ENCODE measurements around the gene PSMG4. TPM values are rescaled to one million over a fixed set of nuclear protein-coding genes. Genes with fewer than 3 reads are reported as not detected.

Gene PSMG4
- total and polyA plus RNA-seq, 2 donors (not counting 3 experiments of a cell fraction or from before 2014, with no cell fraction given): 31.4 to 46.0 TPM

- BruUV-seq (replicated peaks): no TSS peak
- no peak for DNase-seq (ENCODE audit: low read depth, low spot score)
- Histone ChIP-seq H3K27ac (ENCODE audit: insufficient read depth, low read depth, low read length) (no peak overlapping the region), H2AFZ (ENCODE audit: low read depth, low read length) (no peak overlapping the region), H3K79me2 (ENCODE audit: control insufficient read depth, insufficient read depth, low read length) (peaks cover 72% of the 10 kb centered on the region), H3K4me2 (ENCODE audit: insufficient read depth, low read length) (no peak overlapping the region), H3K9me3 (replicated peaks; ENCODE audit: control insufficient read depth, insufficient read depth, low read length) (no peaks in the 10 kb centered on the region), H3K27me3 (ENCODE audit: control insufficient read depth in 2 of 2, insufficient read depth in 2 of 2, low read length in 2 of 2) (peaks cover 1 to 4% of the 10 kb centered on the region in 2 experiments), H3K36me3 (ENCODE audit: control insufficient read depth in 2 of 2, extremely low read depth in 1 of 2, insufficient read depth in 2 of 2, low read length in 2 of 2) (peaks cover 3 to 13% of the 10 kb centered on the region in 2 experiments), H3K4me1 (ENCODE audit: control insufficient read depth, extremely low read depth, insufficient read depth, low read length) (peaks cover 7% of the 10 kb centered on the region), H3K9me1 (replicated peaks; ENCODE audit: control insufficient read depth, extremely low read depth, insufficient read depth, low read length) (no peaks in the 10 kb centered on the region), H3K9ac (replicated peaks; ENCODE audit: extremely low read depth, insufficient read depth, low read length) (no peak overlapping the region), H3K4me3 (replicated peaks in 1 of 3; ENCODE audit: insufficient read depth in 1 of 3, low read depth in 1 of 3, low read length in 3 of 3) (no peak overlapping the region), H4K20me1 (replicated peaks; ENCODE audit: control insufficient read depth, extremely low read depth, insufficient read depth, low read length) (no peaks in the 10 kb centered on the region)
- TF ChIP-seq EZH2 (IDR thresholded peaks at IDR 0.05; ENCODE audit: borderline replicate concordance, low read depth, low read length, severe bottlenecking) (no peak), GATA2 (IDR thresholded peaks at IDR 0.05; ENCODE audit: insufficient read depth, insufficient read length, low read depth, low read length) (no peak), FOS (IDR thresholded peaks at IDR 0.05; ENCODE audit: borderline replicate concordance, insufficient read depth, low read length) (no peak), POLR2A (IDR thresholded peaks at IDR 0.05; ENCODE audit: low read depth, low read length) (no peak), POLR2AphosphoS5 (IDR thresholded peaks at IDR 0.05; ENCODE audit: insufficient read depth, low read depth, low read length) (no peak), JUN (IDR thresholded peaks at IDR 0.05; ENCODE audit: borderline replicate concordance, insufficient read depth, insufficient read length, low read depth) (no peak), MYC (IDR thresholded peaks at IDR 0.05; ENCODE audit: low read depth, low read length) (no peak)
- TF ChIP-seq, protein P1, sequence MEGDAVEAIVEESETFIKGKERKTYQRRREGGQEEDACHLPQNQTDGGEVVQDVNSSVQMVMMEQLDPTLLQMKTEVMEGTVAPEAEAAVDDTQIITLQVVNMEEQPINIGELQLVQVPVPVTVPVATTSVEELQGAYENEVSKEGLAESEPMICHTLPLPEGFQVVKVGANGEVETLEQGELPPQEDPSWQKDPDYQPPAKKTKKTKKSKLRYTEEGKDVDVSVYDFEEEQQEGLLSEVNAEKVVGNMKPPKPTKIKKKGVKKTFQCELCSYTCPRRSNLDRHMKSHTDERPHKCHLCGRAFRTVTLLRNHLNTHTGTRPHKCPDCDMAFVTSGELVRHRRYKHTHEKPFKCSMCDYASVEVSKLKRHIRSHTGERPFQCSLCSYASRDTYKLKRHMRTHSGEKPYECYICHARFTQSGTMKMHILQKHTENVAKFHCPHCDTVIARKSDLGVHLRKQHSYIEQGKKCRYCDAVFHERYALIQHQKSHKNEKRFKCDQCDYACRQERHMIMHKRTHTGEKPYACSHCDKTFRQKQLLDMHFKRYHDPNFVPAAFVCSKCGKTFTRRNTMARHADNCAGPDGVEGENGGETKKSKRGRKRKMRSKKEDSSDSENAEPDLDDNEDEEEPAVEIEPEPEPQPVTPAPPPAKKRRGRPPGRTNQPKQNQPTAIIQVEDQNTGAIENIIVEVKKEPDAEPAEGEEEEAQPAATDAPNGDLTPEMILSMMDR (IDR thresholded peaks at IDR 0.05; ENCODE audit: extremely low read depth in 1 of 2, insufficient read depth in 1 of 2, low read depth in 1 of 2, low read length in 2 of 2): no peak
- TF ChIP-seq, protein P2, sequence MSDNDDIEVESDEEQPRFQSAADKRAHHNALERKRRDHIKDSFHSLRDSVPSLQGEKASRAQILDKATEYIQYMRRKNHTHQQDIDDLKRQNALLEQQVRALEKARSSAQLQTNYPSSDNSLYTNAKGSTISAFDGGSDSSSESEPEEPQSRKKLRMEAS (IDR thresholded peaks at IDR 0.05; ENCODE audit: insufficient read depth, insufficient read length): no peak
- FAIRE-seq: no peak
- ChIA-PET CTCF (interaction anchor here (1.0 to 4.4 kb wide), 4 partner anchors 10 to 136 kb away, joined by 3 to 25 read pairs (median 4); no protein-coding TSS in a partner anchor), POLR2A (no interaction called here)
- intact Hi-C loops (cut with micrococcal nuclease): no loop called here
- dilution Hi-C loops (cut with MboI; ENCODE audit: extremely low pct_ligation_motif_present, low sequenced_read_pairs): no loop called here
These were observed 2.7 kb downstream of the PSMG4 start for GRCh38 chr6:3261518-3261820.
